ENCODE measurements around the gene RALBP1.

RALBP1 gene

DNA sequence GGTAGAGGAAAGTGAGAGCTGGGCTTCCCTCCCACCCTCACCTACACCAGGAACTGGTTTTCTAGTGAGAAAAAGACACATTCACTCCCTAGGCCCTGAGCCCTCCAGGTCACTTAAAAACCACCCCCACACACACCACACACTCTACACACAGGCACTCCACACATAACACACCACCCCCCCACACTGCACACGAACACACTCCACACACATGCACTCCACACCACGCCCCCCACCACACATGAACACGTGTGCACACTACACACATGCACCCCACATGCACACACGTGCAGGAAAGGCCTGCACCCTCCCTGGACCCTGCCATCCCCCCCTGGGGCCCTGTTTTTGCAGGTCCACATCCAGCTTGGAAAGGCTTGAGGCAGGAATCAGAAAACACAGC, 67.6 kb downstream of the RALBP1 start:
- in situ Hi-C loops (cut with HindIII; ENCODE audit: low sequenced_read_pairs), result no loop called here
- DNase-seq (ENCODE audit: low read depth, low spot score), result no peak
- TF ChIP-seq, protein P1, sequence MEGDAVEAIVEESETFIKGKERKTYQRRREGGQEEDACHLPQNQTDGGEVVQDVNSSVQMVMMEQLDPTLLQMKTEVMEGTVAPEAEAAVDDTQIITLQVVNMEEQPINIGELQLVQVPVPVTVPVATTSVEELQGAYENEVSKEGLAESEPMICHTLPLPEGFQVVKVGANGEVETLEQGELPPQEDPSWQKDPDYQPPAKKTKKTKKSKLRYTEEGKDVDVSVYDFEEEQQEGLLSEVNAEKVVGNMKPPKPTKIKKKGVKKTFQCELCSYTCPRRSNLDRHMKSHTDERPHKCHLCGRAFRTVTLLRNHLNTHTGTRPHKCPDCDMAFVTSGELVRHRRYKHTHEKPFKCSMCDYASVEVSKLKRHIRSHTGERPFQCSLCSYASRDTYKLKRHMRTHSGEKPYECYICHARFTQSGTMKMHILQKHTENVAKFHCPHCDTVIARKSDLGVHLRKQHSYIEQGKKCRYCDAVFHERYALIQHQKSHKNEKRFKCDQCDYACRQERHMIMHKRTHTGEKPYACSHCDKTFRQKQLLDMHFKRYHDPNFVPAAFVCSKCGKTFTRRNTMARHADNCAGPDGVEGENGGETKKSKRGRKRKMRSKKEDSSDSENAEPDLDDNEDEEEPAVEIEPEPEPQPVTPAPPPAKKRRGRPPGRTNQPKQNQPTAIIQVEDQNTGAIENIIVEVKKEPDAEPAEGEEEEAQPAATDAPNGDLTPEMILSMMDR (IDR thresholded peaks at IDR 0.05; ENCODE audit: low read depth, low read length), result no peak
- H3K4me3 ChIP-seq (ENCODE audit: low read depth, low read length), result no peak overlapping the region

DNA sequence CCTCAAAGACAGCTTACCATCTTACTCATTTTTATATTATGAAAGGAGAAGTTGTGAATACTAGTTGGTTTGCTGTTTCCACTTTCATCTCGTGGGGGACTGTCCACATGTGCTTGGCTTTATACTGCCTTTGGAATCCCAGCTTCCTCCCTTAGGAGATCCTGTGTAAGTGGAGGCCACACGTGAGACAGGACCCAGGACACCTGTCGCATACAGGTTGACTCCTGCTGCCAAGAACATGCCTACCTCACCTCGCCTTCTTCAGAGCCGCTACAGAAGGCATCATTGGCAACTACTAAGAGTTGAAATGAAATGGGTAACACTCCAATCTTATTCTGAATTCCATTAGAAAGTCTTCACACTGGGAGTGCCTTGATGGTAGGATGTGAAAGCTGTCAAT, 69.7 kb downstream of the RALBP1 start:
- TF ChIP-seq, protein P1 (IDR thresholded peaks at IDR 0.05; ENCODE audit: low read depth, low read length), result no peak
- in situ Hi-C loops (cut with HindIII; ENCODE audit: low sequenced_read_pairs), result no loop called here
- DNase-seq (ENCODE audit: low read depth, low spot score), result no peak
- H3K4me3 ChIP-seq (ENCODE audit: low read depth, low read length), result no peak overlapping the region

DNA sequence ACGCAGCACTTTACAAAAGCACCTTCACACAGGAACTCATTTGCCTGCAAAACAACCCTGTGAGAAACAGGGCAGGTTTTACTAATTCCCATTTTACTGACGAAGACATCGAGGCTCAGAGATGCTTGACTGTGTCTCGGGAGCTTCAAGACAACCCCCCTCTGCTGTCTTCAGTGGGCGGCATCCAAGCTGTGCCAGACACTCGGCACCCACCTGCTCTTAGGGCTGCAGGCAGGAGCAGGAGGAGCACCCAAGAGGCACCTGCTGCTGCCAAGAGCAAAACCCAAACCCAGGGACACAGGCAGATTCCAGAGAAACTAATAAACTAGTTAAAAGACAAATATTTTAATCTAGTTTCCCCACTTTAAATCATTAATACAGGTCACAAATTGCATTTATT, 71.2 kb downstream of the RALBP1 start:
- H3K4me3 ChIP-seq (ENCODE audit: low read depth, low read length), result no peak overlapping the region
- no peak for DNase-seq (ENCODE audit: low read depth, low spot score)
- in situ Hi-C loops (cut with HindIII; ENCODE audit: low sequenced_read_pairs), result no loop called here
- TF ChIP-seq, protein P1 (IDR thresholded peaks at IDR 0.05; ENCODE audit: low read depth, low read length), result no peak

DNA sequence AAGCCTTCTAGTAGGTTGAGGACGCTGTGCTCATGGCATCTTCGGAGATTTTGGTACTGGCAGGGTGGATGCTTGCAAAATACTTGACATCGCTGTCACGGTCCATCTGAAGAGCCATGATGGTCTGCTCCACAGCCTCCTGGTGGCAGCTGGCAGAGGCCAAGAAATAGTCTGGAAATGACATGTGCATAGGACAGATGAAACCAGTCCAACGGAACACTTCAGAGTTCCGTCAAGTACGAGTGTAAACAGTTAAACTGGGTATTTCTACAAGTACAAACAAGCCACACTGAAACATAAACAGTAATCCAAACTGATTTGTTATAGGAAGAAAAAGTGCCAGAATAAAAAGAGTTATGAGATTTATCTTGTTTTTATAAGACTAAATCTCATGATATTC, 72.5 kb downstream of the RALBP1 start:
- no peak for DNase-seq (ENCODE audit: low read depth, low spot score)
- H3K4me3 ChIP-seq (ENCODE audit: low read depth, low read length), result no peak overlapping the region
- TF ChIP-seq, protein P1 (IDR thresholded peaks at IDR 0.05; ENCODE audit: low read depth, low read length), result no peak
- in situ Hi-C loops (cut with HindIII; ENCODE audit: low sequenced_read_pairs), result no loop called here

DNA sequence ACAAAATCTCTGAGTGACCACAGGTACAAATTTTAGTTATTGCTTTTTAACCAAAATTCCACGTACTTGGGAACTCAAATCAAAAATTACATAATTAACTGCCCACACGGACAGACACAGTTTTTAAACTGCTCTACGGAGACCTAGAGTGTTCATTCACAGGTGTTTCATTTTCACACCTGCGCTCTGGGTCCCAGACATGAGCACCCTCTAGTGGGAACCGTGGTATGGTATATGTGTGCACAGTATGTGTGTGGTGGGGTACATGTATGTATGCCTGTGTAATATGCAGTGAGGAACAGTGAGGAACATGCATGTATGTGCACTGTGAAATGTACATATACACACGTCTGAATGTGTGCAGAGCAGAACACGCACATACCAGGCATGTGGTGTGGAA, 74.1 kb downstream of the RALBP1 start:
- in situ Hi-C loops (cut with HindIII; ENCODE audit: low sequenced_read_pairs), result no loop called here
- TF ChIP-seq, protein P1 (IDR thresholded peaks at IDR 0.05; ENCODE audit: low read depth, low read length), result peak; percentile 13
- no peak overlapping the region for H3K4me3 ChIP-seq (ENCODE audit: low read depth, low read length)
- no peak for DNase-seq (ENCODE audit: low read depth, low spot score)

DNA sequence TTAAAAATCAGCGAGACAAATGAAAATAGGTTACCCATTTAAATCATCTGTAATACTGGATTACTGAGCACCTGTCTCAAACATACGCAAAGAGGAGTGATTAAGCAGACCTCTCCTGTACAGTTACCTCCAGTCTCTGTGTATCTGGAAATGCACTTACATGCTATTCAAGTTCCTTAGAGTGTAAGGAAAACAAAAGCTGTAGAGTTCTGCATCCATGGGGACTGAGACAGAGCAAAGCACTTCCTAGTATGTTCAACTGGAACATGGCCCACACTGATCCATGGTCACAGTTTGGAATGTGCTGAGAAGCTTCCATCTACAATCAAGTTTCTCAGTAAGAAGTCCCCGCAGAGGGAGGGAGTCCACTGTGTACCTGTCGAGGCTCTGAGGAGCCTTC, 75.1 kb downstream of the RALBP1 start:
- TF ChIP-seq, protein P1 (IDR thresholded peaks at IDR 0.05; ENCODE audit: low read depth, low read length), result no peak
- in situ Hi-C loops (cut with HindIII; ENCODE audit: low sequenced_read_pairs), result no loop called here
- no peak for DNase-seq (ENCODE audit: low read depth, low spot score)
- H3K4me3 ChIP-seq (ENCODE audit: low read depth, low read length), result no peak overlapping the region

DNA sequence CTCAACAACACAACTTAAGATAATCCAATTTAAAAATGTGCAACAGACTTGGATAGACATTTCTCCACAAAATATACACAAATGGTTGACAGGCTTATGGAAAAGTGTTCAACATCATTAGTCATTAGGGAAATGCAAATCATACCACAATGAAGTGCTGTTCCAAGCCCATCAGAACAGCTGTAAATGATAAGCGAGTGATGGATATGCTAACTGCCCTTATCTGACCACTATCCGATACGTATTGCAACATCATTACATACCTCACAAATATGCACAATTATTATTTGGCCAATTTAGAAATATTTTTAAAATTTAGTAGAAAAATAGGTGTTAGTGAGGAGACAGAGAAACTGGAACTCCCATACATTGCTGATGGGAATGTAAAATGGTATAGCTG, 76.9 kb downstream of the RALBP1 start:
- in situ Hi-C loops (cut with HindIII; ENCODE audit: low sequenced_read_pairs), result no loop called here
- TF ChIP-seq, protein P1 (IDR thresholded peaks at IDR 0.05; ENCODE audit: low read depth, low read length), result no peak
- no peak overlapping the region for H3K4me3 ChIP-seq (ENCODE audit: low read depth, low read length)
- DNase-seq (ENCODE audit: low read depth, low spot score), result no peak
